Activated naive CD4-positive, alpha-beta T cell treated with anti-CD3 and anti-CD28 coated beads for 36 hours (primary cell): ENCODE measurements around the gene MAD2L2. TPM values are rescaled to one million over a fixed set of nuclear protein-coding genes. Genes with fewer than 3 reads are reported as not detected.

Experiments
- CTCF ChIA-PET: fragments of 350-600 bp; sonication (Branson Sonifier 250); formaldehyde crosslinking; loops from one replicate; lab custom pipeline; 2021; ENCODE audit warnings: antibody characterized with exemption; lab: Charles Lee
- DNase-seq: peaks from one replicate; pipeline ENCODE4 v3.0.0-alpha.2; 2020
- H3K27ac Mint-ChIP-seq: one replicate; pipeline ENCODE4 v1.8.0; 2021; ENCODE audit warnings: mild to moderate bottlenecking, mixed read lengths
- H3K27me3 Mint-ChIP-seq: one replicate; pipeline ENCODE4 v1.8.0; 2021; ENCODE audit warnings: low read depth, mixed read lengths
- H3K36me3 Mint-ChIP-seq: one replicate; pipeline ENCODE4 v1.8.0; 2021; ENCODE audit warnings: low read depth, mixed read lengths
- H3K4me1 Mint-ChIP-seq: one replicate; pipeline ENCODE4 v1.8.0; 2021; ENCODE audit warnings: low read depth, mixed read lengths
- H3K4me3 Mint-ChIP-seq: one replicate; pipeline ENCODE4 v1.8.0; 2021; ENCODE audit warnings: mild to moderate bottlenecking, moderate library complexity, mixed read lengths
- H3K9me3 Mint-ChIP-seq: one replicate; pipeline ENCODE4 v1.8.0; 2021; ENCODE audit warnings: mixed read lengths
- intact Hi-C: fragments of 100-400 bp; cut with micrococcal nuclease; formaldehyde crosslinking; loops from one replicate; pipeline ENCODE4 v1.15.1; 2023
- total RNA-seq, 2 experiments: library from RNA; stranded (reverse); gene quantifications; one replicate each; pipeline ENCODE4 v1.2.3, GENCODE V29; 2021

MAD2L2 gene
- total RNA-seq, 2 experiments from 2014 or later: 86.7 to 88.3 TPM

GRCh38 chr1:11639372-11639771 lies 41.6 kb downstream of the MAD2L2 start:
- no peak overlapping the region for H3K4me3 Mint-ChIP-seq
- peaks cover 3% of the 10 kb centered on the region for H3K27me3 Mint-ChIP-seq
- CTCF ChIA-PET: no interaction called here
- DNase-seq: no peak
- H3K4me1 Mint-ChIP-seq: no peaks in the 10 kb centered on the region
- no peaks in the 10 kb centered on the region for H3K36me3 Mint-ChIP-seq
- H3K27ac Mint-ChIP-seq: no peak overlapping the region
- intact Hi-C loops: no loop called here
- no peaks in the 10 kb centered on the region for H3K9me3 Mint-ChIP-seq

- no peaks in the 10 kb centered on the region for H3K4me1 Mint-ChIP-seq
- H3K27me3 Mint-ChIP-seq: peaks cover 3% of the 10 kb centered on the region
- no peak overlapping the region for H3K4me3 Mint-ChIP-seq
- DNase-seq: no peak
- no peak overlapping the region for H3K27ac Mint-ChIP-seq
- no peaks in the 10 kb centered on the region for H3K36me3 Mint-ChIP-seq
- CTCF ChIA-PET: no interaction called here
- intact Hi-C loops: no loop called here
- no peaks in the 10 kb centered on the region for H3K9me3 Mint-ChIP-seq
Observed at GRCh38 chr1:11638121-11638520, 42.8 kb downstream of the MAD2L2 start.

- CTCF ChIA-PET: interaction anchor here (0.6 to 1.6 kb wide), 3 partner anchors 8 to 665 kb away, joined by 3 to 8 read pairs (median 4); no protein-coding TSS in a partner anchor
- Mint-ChIP-seq H3K27me3 (peaks cover 3% of the 10 kb centered on the region), H3K4me1 (no peaks in the 10 kb centered on the region), H3K36me3 (no peaks in the 10 kb centered on the region), H3K9me3 (no peaks in the 10 kb centered on the region), H3K27ac (no peak overlapping the region), H3K4me3 (no peak overlapping the region)
- DNase-seq: no peak
- intact Hi-C loops: no loop called here
Observed at GRCh38 chr1:11634365-11635192, 46.4 kb downstream of the MAD2L2 start.

- Mint-ChIP-seq H3K9me3 (no peaks in the 10 kb centered on the region), H3K27ac (no peak overlapping the region), H3K27me3 (no peaks in the 10 kb centered on the region), H3K4me1 (no peaks in the 10 kb centered on the region), H3K36me3 (no peaks in the 10 kb centered on the region), H3K4me3 (no peak overlapping the region)
- CTCF ChIA-PET: no interaction called here
- intact Hi-C loops: no loop called here
- DNase-seq: no peak
Observed at GRCh38 chr1:11629184-11630016, 51.5 kb downstream of the MAD2L2 start.

GRCh38 chr1:11628767-11629166 lies 52.2 kb downstream of the MAD2L2 start:
- H3K4me3 Mint-ChIP-seq: no peak overlapping the region
- no peaks in the 10 kb centered on the region for H3K9me3 Mint-ChIP-seq
- intact Hi-C loops: no loop called here
- H3K27me3 Mint-ChIP-seq: no peaks in the 10 kb centered on the region
- no peaks in the 10 kb centered on the region for H3K4me1 Mint-ChIP-seq
- CTCF ChIA-PET: no interaction called here
- H3K27ac Mint-ChIP-seq: no peak overlapping the region
- H3K36me3 Mint-ChIP-seq: no peaks in the 10 kb centered on the region
- no peak for DNase-seq

GRCh38 chr1:11626551-11626950 lies 54.4 kb downstream of the MAD2L2 start:
- no peaks in the 10 kb centered on the region for H3K27me3 Mint-ChIP-seq
- intact Hi-C loops: no loop called here
- no peak for DNase-seq
- no peak overlapping the region for H3K27ac Mint-ChIP-seq
- CTCF ChIA-PET: no interaction called here
- no peaks in the 10 kb centered on the region for H3K36me3 Mint-ChIP-seq
- no peak overlapping the region for H3K4me3 Mint-ChIP-seq
- no peaks in the 10 kb centered on the region for H3K9me3 Mint-ChIP-seq
- H3K4me1 Mint-ChIP-seq: no peaks in the 10 kb centered on the region

Other genes with a start within 250 kb of the MAD2L2 start
- gene DISP3, start 202.0 kb downstream of the MAD2L2 start, total RNA-seq: under 1 TPM; 0.07 to 0.17 TPM
- 1 to 10 TPM in 1 of 2 experiments, under 1 TPM in 1; 0.77 to 1.1 TPM for gene FBXO2, start 26.7 kb downstream of the MAD2L2 start, total RNA-seq
- 10 to 100 TPM; 21.6 to 23.6 TPM for gene FBXO44, start 26.3 kb downstream of the MAD2L2 start, total RNA-seq
- 10 to 100 TPM; 20.0 to 20.6 TPM for gene FBXO6, start 16.9 kb downstream of the MAD2L2 start, total RNA-seq
- gene DRAXIN, start 10.6 kb upstream of the MAD2L2 start, total RNA-seq: under 1 TPM; 0.26 to 0.30 TPM
- 10 to 100 TPM; 20.3 to 21.7 TPM for gene AGTRAP, start 55.0 kb upstream of the MAD2L2 start, total RNA-seq
- gene C1orf167, start 81.0 kb upstream of the MAD2L2 start, total RNA-seq: not detected
- 1 to 10 TPM; 7.1 to 7.9 TPM for gene MTHFR, start 124.8 kb upstream of the MAD2L2 start, total RNA-seq
- gene CLCN6, start 125.0 kb upstream of the MAD2L2 start, total RNA-seq: 10 to 100 TPM; 11.3 to 11.6 TPM
- not detected for gene NPPA, start 166.6 kb upstream of the MAD2L2 start, total RNA-seq
- not detected for gene NPPB, start 177.8 kb upstream of the MAD2L2 start, total RNA-seq
- 10 to 100 TPM; 16.0 to 17.7 TPM for gene KIAA2013, start 245.3 kb upstream of the MAD2L2 start, total RNA-seq